Tibial artery (tissue), 4 donors: ENCODE results near the gene MYL10.

ENCODE experiments used
- DNase-seq, 2 donors: peaks; one replicate each; pipeline ENCODE4 v3.0.0-alpha.2; 2019
- H3K27ac ChIP-seq, 2 donors: fragments of 200-600 bp; sonication (generic) in 1 of 2; 1 replicate in 1 of 2; 2 replicates in 1 of 2; pipeline ENCODE4 v1.5.1; 2018 to 2019; ENCODE audit warnings: mild to moderate bottlenecking in 1 of 2
- H3K27me3 ChIP-seq, 2 donors: fragments of 200-600 bp; sonication (generic) in 1 of 2; one replicate each; pipeline versions ENCODE4 v1.5.1 to v1.6.0; 2016 to 2019
- H3K36me3 ChIP-seq, 3 donors: fragments of 200-600 bp; sonication (generic) in 2 of 3; one replicate each; pipeline ENCODE4 v1.5.1; 2016 to 2019; ENCODE audit warnings: mild to moderate bottlenecking in 2 of 3
- H3K4me1 ChIP-seq, 4 donors: fragments of 200-600 bp; sonication (generic) in 2 of 4; 1 replicate in 3 of 4; 2 replicates in 1 of 4; pipeline ENCODE4 v1.5.1; 2016 to 2019
- H3K4me3 ChIP-seq, 2 donors: fragments of 200-600 bp; sonication (generic) in 1 of 2; 1 replicate in 1 of 2; 2 replicates in 1 of 2; pipeline ENCODE4 v1.5.1; 2018 to 2019; ENCODE audit warnings: mild to moderate bottlenecking in 2 of 2
- H3K9me3 ChIP-seq, 3 donors: fragments of 200-600 bp; sonication (generic) in 1 of 3; one replicate each; pipeline ENCODE4 v1.5.1; 2016 to 2019
- CTCF ChIP-seq, 2 experiments: fragments of 200-600 bp in 1 of 2; fragments of 450-650 bp in 1 of 2; IDR thresholded peaks; one replicate each; pipeline ENCODE4 v1.5.1; 2017 to 2019; ENCODE audit warnings: antibody characterized with exemption in 2 of 2, mild to moderate bottlenecking in 1 of 2, moderate library complexity in 1 of 2
- intact Hi-C: fragments of 100-400 bp; cut with DNase I; formaldehyde crosslinking; loops from one replicate; pipeline ENCODE4 v1.15.0; 2023; ENCODE audit warnings: low total_unique reads

The MYL10 gene

GRCh38 chr7:101636822-101637623 lies 7.9 kb upstream of the MYL10 start:
- intact Hi-C loops: no loop called here
- no peaks in the 10 kb centered on the region for H3K27me3 ChIP-seq
- no peak for TF ChIP-seq CTCF (IDR thresholded peaks at IDR 0.05)

GRCh38 chr7:101635484-101635883 lies 6.4 kb upstream of the MYL10 start:
- intact Hi-C loops: no loop called here
- TF ChIP-seq CTCF (IDR thresholded peaks at IDR 0.05): no peak
- Histone ChIP-seq H3K4me3 (no peak overlapping the region), H3K27me3 (no peaks in the 10 kb centered on the region), H3K36me3 (no peaks in the 10 kb centered on the region), H3K4me1 (peaks cover 0 to 20% (median 4%) of the 10 kb centered on the region in 4 donors), H3K27ac (no peak overlapping the region), H3K9me3 (peaks cover 0 to 5% (median 0%) of the 10 kb centered on the region in 3 donors)
- no peak for DNase-seq

More at GRCh38 chr7:101636822-101637623, 7.9 kb upstream of the MYL10 start:
- DNase-seq: no peak
- Histone ChIP-seq H3K4me3 (no peak overlapping the region), H3K9me3 (peaks cover 0 to 5% (median 0%) of the 10 kb centered on the region in 3 donors), H3K36me3 (no peaks in the 10 kb centered on the region), H3K27ac (no peak overlapping the region), H3K4me1 (peaks cover 0 to 5% (median 0%) of the 10 kb centered on the region in 4 donors)

- no peak overlapping the region for H3K4me3 ChIP-seq
- DNase-seq: no peak
- H3K9me3 ChIP-seq: peaks cover 0 to 9% (median 0%) of the 10 kb centered on the region in 3 donors
- H3K4me1 ChIP-seq: peaks cover 0 to 24% (median 5%) of the 10 kb centered on the region in 4 donors
- H3K36me3 ChIP-seq: no peaks in the 10 kb centered on the region
- intact Hi-C loops: no loop called here
- no peak for TF ChIP-seq CTCF (IDR thresholded peaks at IDR 0.05)
- no peaks in the 10 kb centered on the region for H3K27me3 ChIP-seq
- H3K27ac ChIP-seq: no peak overlapping the region
These were observed 5.2 kb upstream of the MYL10 start for GRCh38 chr7:101634196-101634717.

- intact Hi-C loops: no loop called here
- H3K4me3 ChIP-seq: no peak overlapping the region
These were observed 4.4 kb upstream of the MYL10 start for GRCh38 chr7:101633511-101633910.

GRCh38 chr7:101632641-101633040 lies 3.5 kb upstream of the MYL10 start:
- Histone ChIP-seq H3K4me1 (peaks cover 0 to 40% (median 5%) of the 10 kb centered on the region in 4 donors), H3K36me3 (no peaks in the 10 kb centered on the region), H3K9me3 (peaks cover 0 to 11% (median 0%) of the 10 kb centered on the region in 3 donors), H3K4me3 (no peak overlapping the region), H3K27ac (no peak overlapping the region), H3K27me3 (no peaks in the 10 kb centered on the region)
- TF ChIP-seq CTCF (IDR thresholded peaks at IDR 0.05): no peak
- intact Hi-C loops: no loop called here
- DNase-seq: no peak

More at GRCh38 chr7:101633511-101633910, 4.4 kb upstream of the MYL10 start:
- H3K27ac ChIP-seq: no peak overlapping the region
- H3K27me3 ChIP-seq: no peaks in the 10 kb centered on the region
- H3K36me3 ChIP-seq: no peaks in the 10 kb centered on the region
- no peak for TF ChIP-seq CTCF (IDR thresholded peaks at IDR 0.05)
- H3K4me1 ChIP-seq: peaks cover 0 to 31% (median 5%) of the 10 kb centered on the region in 4 donors
- DNase-seq: no peak
- H3K9me3 ChIP-seq: peaks cover 0 to 11% (median 0%) of the 10 kb centered on the region in 3 donors
